Measurements from ENCODE around the gene TAF1L.
A peak's percentile ranks its signal among the peaks of the same experiment; 100 is the strongest.
"Not testable (repeated sequence)": the region's sequence is repeated elsewhere in the genome, so short reads cannot be mapped to it uniquely, and the experiment has no call there.

Gene TAF1L, protein sequence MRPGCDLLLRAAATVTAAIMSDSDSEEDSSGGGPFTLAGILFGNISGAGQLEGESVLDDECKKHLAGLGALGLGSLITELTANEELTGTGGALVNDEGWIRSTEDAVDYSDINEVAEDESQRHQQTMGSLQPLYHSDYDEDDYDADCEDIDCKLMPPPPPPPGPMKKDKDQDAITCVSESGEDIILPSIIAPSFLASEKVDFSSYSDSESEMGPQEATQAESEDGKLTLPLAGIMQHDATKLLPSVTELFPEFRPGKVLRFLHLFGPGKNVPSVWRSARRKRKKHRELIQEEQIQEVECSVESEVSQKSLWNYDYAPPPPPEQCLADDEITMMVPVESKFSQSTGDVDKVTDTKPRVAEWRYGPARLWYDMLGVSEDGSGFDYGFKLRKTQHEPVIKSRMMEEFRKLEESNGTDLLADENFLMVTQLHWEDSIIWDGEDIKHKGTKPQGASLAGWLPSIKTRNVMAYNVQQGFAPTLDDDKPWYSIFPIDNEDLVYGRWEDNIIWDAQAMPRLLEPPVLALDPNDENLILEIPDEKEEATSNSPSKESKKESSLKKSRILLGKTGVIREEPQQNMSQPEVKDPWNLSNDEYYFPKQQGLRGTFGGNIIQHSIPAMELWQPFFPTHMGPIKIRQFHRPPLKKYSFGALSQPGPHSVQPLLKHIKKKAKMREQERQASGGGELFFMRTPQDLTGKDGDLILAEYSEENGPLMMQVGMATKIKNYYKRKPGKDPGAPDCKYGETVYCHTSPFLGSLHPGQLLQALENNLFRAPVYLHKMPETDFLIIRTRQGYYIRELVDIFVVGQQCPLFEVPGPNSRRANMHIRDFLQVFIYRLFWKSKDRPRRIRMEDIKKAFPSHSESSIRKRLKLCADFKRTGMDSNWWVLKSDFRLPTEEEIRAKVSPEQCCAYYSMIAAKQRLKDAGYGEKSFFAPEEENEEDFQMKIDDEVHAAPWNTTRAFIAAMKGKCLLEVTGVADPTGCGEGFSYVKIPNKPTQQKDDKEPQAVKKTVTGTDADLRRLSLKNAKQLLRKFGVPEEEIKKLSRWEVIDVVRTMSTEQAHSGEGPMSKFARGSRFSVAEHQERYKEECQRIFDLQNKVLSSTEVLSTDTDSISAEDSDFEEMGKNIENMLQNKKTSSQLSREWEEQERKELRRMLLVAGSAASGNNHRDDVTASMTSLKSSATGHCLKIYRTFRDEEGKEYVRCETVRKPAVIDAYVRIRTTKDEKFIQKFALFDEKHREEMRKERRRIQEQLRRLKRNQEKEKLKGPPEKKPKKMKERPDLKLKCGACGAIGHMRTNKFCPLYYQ (N-terminal part only)

DNA sequence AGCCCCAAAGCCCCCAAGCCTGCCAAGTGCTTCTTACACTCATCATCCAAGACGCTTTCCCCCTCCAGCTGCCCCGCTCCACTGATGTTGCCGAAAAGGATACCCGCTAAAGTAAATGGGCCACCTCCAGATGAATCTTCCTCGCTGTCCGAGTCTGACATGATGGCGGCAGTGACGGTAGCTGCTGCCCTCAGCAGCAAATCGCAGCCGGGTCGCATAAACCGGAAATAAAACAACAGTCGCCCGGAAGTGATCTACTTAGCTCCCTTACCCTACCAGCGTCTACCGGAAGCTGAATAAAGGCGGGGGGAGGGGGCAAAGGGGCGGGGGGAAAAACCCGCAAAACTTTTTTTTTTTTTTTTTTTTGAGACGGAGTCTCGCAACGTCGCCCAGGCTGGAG is at the start of gene TAF1L:
TSS of gene TAF1L (minus strand) at position 308 of the 400 bp plus-strand sequence. CDS start at position 218, 90 bp downstream.
- H3K79me2 ChIP-seq (ENCODE audit: control insufficient read depth, insufficient read depth, low read length, unreplicated experiment) = no peaks in the 10 kb centered on the region
- H3K4me1 ChIP-seq (ENCODE audit: control insufficient read depth, insufficient read depth, low read length, unreplicated experiment) = no peaks in the 10 kb centered on the region
- H3K36me3 ChIP-seq (ENCODE audit: insufficient read depth, low read length) = no peaks in the 10 kb centered on the region
- H2AFZ ChIP-seq (ENCODE audit: low read length, unreplicated experiment) = no peak within 1 kb of the TSS
- H3K27me3 ChIP-seq (ENCODE audit: insufficient read depth, low read length) = peaks cover 28% of the 10 kb centered on the region; the same call in 1 of the 2 replicates
- no peak within 1 kb of the TSS for H3K4me3 ChIP-seq (ENCODE audit: low read depth, low read length)
- H3K27ac ChIP-seq (ENCODE audit: low read depth, low read length) = no peak within 1 kb of the TSS

DNA sequence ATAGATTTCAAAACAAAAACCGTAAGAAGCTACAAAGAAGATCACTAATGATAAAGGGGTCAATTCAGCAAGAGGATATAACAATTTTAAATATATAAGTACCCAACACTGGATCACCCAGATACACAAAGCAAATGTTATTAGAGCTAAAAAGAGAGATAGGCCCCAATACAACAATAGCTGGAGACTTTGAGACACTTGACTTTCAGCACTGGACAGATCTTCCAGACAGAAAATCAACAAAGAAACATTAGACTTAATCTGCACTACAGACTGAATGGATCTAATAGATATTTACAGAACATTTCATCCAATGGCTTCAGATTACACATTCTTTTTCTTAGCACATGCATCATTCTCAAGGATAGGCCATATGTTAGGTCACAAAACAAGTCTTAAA is 46.3 kb upstream of the TAF1L start:
- H3K4me3 ChIP-seq (ENCODE audit: low read depth, low read length) = no peak overlapping the region
- H3K79me2 ChIP-seq (ENCODE audit: control insufficient read depth, insufficient read depth, low read length, unreplicated experiment) = no peaks in the 10 kb centered on the region
- H3K27me3 ChIP-seq (ENCODE audit: insufficient read depth, low read length) = no peaks in the 10 kb centered on the region
- no peak overlapping the region for H2AFZ ChIP-seq (ENCODE audit: low read length, unreplicated experiment)
- no peaks in the 10 kb centered on the region for H3K4me1 ChIP-seq (ENCODE audit: control insufficient read depth, insufficient read depth, low read length, unreplicated experiment)
- no peak overlapping the region for H3K27ac ChIP-seq (ENCODE audit: low read depth, low read length)
- no peaks in the 10 kb centered on the region for H3K36me3 ChIP-seq (ENCODE audit: insufficient read depth, low read length)

DNA sequence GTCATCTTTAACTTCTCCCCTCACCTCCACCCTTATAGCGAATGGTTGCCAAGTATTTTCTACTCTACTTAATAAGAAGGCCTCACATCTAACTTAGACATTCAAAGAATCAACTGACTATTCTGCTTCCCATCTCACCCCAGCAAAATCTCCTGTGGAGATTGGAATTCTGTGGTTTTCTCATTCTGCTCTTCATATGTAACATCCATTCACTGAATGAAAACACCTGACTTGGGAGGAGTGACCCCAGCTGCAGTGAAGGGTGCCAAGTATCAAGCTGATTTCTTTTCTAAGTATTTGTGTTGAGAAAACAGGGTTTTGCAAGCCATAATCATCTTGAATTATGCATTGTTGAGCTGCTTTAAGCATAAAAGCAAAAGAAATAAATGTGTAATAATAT is 42.5 kb upstream of the TAF1L start:
- Histone ChIP-seq H2AFZ (ENCODE audit: low read length, unreplicated experiment) (no peak overlapping the region), H3K27me3 (ENCODE audit: insufficient read depth, low read length) (no peaks in the 10 kb centered on the region), H3K79me2 (ENCODE audit: control insufficient read depth, insufficient read depth, low read length, unreplicated experiment) (no peaks in the 10 kb centered on the region), H3K4me3 (ENCODE audit: low read depth, low read length) (no peak overlapping the region), H3K27ac (ENCODE audit: low read depth, low read length) (no peak overlapping the region), H3K4me1 (ENCODE audit: control insufficient read depth, insufficient read depth, low read length, unreplicated experiment) (no peaks in the 10 kb centered on the region), H3K36me3 (ENCODE audit: insufficient read depth, low read length) (no peaks in the 10 kb centered on the region)

DNA sequence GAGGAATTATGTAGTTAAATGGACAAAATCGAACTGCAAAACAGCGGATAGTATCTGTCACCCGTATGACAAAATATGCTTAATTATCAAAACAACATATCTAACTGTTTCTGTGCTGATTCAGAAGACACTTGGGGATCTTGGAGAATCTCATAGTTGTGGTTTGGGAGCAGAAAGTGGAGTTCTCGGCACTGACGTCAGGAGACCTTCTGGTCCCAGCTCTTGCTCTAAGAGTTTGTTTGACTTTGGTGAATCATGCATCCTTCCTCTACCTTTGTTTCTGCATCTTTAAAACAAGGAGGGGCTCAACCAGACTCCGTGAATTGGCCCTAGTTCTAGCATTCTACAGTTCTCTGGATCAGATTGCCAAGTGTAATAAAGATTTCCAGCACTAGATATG is 37.0 kb upstream of the TAF1L start:
- no peaks in the 10 kb centered on the region for H3K27me3 ChIP-seq (ENCODE audit: insufficient read depth, low read length)
- no peak overlapping the region for H3K4me3 ChIP-seq (ENCODE audit: low read depth, low read length)
- no peaks in the 10 kb centered on the region for H3K79me2 ChIP-seq (ENCODE audit: control insufficient read depth, insufficient read depth, low read length, unreplicated experiment)
- peak overlapping the region; percentile 55 for H3K27ac ChIP-seq (ENCODE audit: low read depth, low read length)
- no peak overlapping the region for H2AFZ ChIP-seq (ENCODE audit: low read length, unreplicated experiment)
- peaks cover 5% of the 10 kb centered on the region for H3K4me1 ChIP-seq (ENCODE audit: control insufficient read depth, insufficient read depth, low read length, unreplicated experiment)
- H3K36me3 ChIP-seq (ENCODE audit: insufficient read depth, low read length) = no peaks in the 10 kb centered on the region

DNA sequence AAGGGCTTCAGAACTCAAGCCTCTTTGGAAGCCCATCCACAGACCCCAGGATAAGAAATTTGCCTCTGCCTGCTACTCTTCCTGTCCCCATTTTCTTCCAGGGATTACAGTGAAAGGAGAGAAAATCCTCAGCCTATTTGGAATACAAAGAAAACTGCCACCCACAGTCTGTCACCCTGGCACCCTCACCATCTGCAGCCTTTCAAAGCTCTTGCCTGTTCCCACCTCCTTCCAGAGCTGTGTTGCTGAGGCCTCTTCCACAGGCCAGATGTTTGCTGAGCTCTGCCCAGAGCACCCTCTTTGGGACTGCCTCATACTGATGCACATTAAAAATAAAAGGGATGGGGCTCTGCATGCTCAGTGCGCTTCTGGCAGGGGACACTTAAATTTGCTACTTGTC is 35.9 kb upstream of the TAF1L start:
- H3K36me3 ChIP-seq (ENCODE audit: insufficient read depth, low read length) = no peaks in the 10 kb centered on the region
- H3K27me3 ChIP-seq (ENCODE audit: insufficient read depth, low read length) = no peaks in the 10 kb centered on the region
- H3K79me2 ChIP-seq (ENCODE audit: control insufficient read depth, insufficient read depth, low read length, unreplicated experiment) = no peaks in the 10 kb centered on the region
- no peak overlapping the region for H3K4me3 ChIP-seq (ENCODE audit: low read depth, low read length)
- peaks cover 5% of the 10 kb centered on the region for H3K4me1 ChIP-seq (ENCODE audit: control insufficient read depth, insufficient read depth, low read length, unreplicated experiment)
- no peak overlapping the region for H3K27ac ChIP-seq (ENCODE audit: low read depth, low read length)
- H2AFZ ChIP-seq (ENCODE audit: low read length, unreplicated experiment) = no peak overlapping the region

DNA sequence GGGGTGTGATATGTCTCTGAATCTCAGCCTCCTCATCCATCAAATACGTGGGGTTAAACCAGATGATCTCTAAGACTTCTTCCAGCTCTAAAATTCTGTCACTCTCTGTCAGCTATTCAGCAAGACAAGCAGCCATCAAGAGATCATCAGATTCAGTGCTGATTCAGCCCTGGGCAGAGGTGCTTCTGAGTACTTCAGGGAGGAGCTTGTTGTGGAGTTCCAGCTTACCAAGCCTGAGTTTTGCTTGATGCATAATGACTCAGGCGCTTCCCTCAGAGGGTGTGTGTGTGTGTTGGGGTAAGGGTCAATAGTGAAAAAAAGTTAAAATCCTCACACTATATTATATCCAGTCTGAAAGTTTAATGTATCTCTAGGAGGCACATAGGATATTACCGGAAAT is 29.6 kb upstream of the TAF1L start:
- Histone ChIP-seq H3K36me3 (ENCODE audit: insufficient read depth, low read length) (no peaks in the 10 kb centered on the region), H3K79me2 (ENCODE audit: control insufficient read depth, insufficient read depth, low read length, unreplicated experiment) (no peaks in the 10 kb centered on the region), H2AFZ (ENCODE audit: low read length, unreplicated experiment) (no peak overlapping the region)

DNA sequence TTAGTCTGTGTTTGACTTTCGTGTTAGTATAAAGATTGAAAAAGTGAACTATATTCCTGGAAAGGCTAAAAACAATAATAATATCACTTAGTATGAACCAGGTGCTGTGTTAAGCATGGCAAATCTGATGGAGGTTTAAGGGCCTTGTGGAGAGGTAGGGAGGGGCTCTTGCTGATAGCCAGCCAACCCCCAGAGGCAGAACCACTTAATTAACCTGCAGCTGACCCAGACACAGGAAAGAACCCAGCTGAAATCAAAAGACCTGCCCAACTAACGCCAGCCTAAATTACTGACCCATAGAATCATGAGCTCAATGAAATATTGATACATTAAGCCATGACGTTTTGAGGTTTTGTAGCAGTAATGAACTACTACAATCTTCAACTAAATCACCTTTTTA is 28.3 kb upstream of the TAF1L start:
- Histone ChIP-seq H3K79me2 (ENCODE audit: control insufficient read depth, insufficient read depth, low read length, unreplicated experiment) (no peaks in the 10 kb centered on the region), H3K4me3 (ENCODE audit: low read depth, low read length) (no peak overlapping the region), H3K27me3 (ENCODE audit: insufficient read depth, low read length) (no peaks in the 10 kb centered on the region), H2AFZ (ENCODE audit: low read length, unreplicated experiment) (no peak overlapping the region), H3K27ac (ENCODE audit: low read depth, low read length) (no peak overlapping the region), H3K36me3 (ENCODE audit: insufficient read depth, low read length) (no peaks in the 10 kb centered on the region), H3K4me1 (ENCODE audit: control insufficient read depth, insufficient read depth, low read length, unreplicated experiment) (peaks cover 4% of the 10 kb centered on the region)

More for the DNA sequence above, 29.6 kb upstream of the TAF1L start:
- Histone ChIP-seq H3K4me3 (ENCODE audit: low read depth, low read length) (no peak overlapping the region), H3K27me3 (ENCODE audit: insufficient read depth, low read length) (no peaks in the 10 kb centered on the region), H3K27ac (ENCODE audit: low read depth, low read length) (peak overlapping the region; percentile 51; the same call in 1 of the 2 replicates), H3K4me1 (ENCODE audit: control insufficient read depth, insufficient read depth, low read length, unreplicated experiment) (peaks cover 4% of the 10 kb centered on the region)

DNA sequence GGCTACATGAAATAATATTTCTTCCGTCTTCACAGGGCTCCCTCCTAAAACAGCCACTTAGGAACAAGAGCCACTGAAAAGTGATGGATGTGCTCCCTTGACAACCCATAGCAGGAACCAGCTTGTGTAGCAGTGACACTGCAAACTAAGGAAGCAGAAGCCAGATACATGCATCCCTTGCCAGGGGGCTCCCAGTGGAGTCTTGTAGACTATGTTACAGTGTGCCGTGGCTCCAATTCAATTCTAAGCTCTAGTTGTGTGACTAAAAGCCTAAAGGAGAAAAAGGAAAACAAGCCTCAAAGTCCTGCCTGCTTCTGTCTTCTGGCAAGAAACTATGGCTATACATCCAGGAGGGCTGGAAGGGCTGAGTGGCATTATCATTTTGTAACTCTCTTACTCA is 12.2 kb upstream of the TAF1L start:
- Histone ChIP-seq H3K4me3 (ENCODE audit: low read depth, low read length) (no peak overlapping the region), H3K36me3 (ENCODE audit: insufficient read depth, low read length) (no peaks in the 10 kb centered on the region), H3K27me3 (ENCODE audit: insufficient read depth, low read length) (no peaks in the 10 kb centered on the region), H3K4me1 (ENCODE audit: control insufficient read depth, insufficient read depth, low read length, unreplicated experiment) (peaks cover 8% of the 10 kb centered on the region), H3K79me2 (ENCODE audit: control insufficient read depth, insufficient read depth, low read length, unreplicated experiment) (no peaks in the 10 kb centered on the region), H3K27ac (ENCODE audit: low read depth, low read length) (no peak overlapping the region), H2AFZ (ENCODE audit: low read length, unreplicated experiment) (no peak overlapping the region)

DNA sequence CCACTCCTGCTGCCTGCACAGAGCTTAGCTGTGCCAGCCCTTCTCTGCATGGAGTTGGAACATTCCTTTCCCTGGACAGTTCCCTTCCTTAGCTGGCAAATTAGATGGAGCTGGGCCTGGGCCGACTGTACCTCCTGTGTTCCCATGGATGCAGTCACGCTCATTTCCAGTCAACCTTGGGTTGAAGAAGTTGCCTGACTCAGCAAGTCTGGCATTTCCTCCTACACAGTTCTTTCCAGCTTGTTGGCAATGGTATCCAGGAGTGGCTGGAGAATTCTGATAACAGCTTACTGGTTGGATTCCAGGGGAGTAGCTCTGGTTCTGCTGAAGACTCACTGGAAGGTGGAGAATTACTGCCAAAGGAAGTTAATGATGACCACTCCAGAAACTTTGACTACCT is 9.2 kb upstream of the TAF1L start:
- Histone ChIP-seq H2AFZ (ENCODE audit: low read length, unreplicated experiment) (no peak overlapping the region), H3K27me3 (ENCODE audit: insufficient read depth, low read length) (0 out of 2 replicates have a peak, but pooled peaks cover 3% of the 10 kb centered on the region), H3K4me1 (ENCODE audit: control insufficient read depth, insufficient read depth, low read length, unreplicated experiment) (peaks cover 8% of the 10 kb centered on the region), H3K36me3 (ENCODE audit: insufficient read depth, low read length) (no peaks in the 10 kb centered on the region), H3K27ac (ENCODE audit: low read depth, low read length) (peak overlapping the region; percentile 50), H3K4me3 (ENCODE audit: low read depth, low read length) (no peak overlapping the region), H3K79me2 (ENCODE audit: control insufficient read depth, insufficient read depth, low read length, unreplicated experiment) (no peaks in the 10 kb centered on the region)

DNA sequence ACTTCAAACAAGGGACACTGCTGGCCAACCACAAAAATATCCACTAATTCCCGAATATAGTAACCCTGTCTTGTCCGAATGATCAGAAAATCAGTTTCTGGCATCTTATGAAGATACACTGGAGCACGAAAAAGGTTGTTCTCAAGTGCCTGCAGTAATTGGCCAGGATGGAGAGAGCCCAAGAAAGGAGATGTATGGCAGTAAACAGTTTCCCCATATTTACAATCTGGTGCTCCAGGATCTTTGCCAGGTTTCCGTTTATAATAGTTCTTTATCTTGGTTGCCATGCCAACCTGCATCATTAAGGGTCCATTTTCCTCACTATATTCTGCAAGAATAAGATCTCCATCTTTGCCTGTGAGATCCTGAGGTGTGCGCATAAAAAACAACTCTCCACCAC is 2.3 kb downstream of the TAF1L start:
- H3K4me1 ChIP-seq (ENCODE audit: control insufficient read depth, insufficient read depth, low read length, unreplicated experiment); H3K4me3 ChIP-seq (ENCODE audit: low read depth, low read length); H3K79me2 ChIP-seq (ENCODE audit: control insufficient read depth, insufficient read depth, low read length, unreplicated experiment); H3K36me3 ChIP-seq (ENCODE audit: insufficient read depth, low read length); H2AFZ ChIP-seq (ENCODE audit: low read length, unreplicated experiment); H3K27ac ChIP-seq (ENCODE audit: low read depth, low read length): not testable (repeated sequence)
- H3K27me3 ChIP-seq (ENCODE audit: insufficient read depth, low read length) = peaks cover 35% of the 10 kb centered on the region; the same call in 1 of the 2 replicates
